ENCODE results near the gene ANO1.

- TF ChIP-seq, protein P1, sequence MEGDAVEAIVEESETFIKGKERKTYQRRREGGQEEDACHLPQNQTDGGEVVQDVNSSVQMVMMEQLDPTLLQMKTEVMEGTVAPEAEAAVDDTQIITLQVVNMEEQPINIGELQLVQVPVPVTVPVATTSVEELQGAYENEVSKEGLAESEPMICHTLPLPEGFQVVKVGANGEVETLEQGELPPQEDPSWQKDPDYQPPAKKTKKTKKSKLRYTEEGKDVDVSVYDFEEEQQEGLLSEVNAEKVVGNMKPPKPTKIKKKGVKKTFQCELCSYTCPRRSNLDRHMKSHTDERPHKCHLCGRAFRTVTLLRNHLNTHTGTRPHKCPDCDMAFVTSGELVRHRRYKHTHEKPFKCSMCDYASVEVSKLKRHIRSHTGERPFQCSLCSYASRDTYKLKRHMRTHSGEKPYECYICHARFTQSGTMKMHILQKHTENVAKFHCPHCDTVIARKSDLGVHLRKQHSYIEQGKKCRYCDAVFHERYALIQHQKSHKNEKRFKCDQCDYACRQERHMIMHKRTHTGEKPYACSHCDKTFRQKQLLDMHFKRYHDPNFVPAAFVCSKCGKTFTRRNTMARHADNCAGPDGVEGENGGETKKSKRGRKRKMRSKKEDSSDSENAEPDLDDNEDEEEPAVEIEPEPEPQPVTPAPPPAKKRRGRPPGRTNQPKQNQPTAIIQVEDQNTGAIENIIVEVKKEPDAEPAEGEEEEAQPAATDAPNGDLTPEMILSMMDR (IDR thresholded peaks at IDR 0.05) = no peak
- TF ChIP-seq, protein P2, sequence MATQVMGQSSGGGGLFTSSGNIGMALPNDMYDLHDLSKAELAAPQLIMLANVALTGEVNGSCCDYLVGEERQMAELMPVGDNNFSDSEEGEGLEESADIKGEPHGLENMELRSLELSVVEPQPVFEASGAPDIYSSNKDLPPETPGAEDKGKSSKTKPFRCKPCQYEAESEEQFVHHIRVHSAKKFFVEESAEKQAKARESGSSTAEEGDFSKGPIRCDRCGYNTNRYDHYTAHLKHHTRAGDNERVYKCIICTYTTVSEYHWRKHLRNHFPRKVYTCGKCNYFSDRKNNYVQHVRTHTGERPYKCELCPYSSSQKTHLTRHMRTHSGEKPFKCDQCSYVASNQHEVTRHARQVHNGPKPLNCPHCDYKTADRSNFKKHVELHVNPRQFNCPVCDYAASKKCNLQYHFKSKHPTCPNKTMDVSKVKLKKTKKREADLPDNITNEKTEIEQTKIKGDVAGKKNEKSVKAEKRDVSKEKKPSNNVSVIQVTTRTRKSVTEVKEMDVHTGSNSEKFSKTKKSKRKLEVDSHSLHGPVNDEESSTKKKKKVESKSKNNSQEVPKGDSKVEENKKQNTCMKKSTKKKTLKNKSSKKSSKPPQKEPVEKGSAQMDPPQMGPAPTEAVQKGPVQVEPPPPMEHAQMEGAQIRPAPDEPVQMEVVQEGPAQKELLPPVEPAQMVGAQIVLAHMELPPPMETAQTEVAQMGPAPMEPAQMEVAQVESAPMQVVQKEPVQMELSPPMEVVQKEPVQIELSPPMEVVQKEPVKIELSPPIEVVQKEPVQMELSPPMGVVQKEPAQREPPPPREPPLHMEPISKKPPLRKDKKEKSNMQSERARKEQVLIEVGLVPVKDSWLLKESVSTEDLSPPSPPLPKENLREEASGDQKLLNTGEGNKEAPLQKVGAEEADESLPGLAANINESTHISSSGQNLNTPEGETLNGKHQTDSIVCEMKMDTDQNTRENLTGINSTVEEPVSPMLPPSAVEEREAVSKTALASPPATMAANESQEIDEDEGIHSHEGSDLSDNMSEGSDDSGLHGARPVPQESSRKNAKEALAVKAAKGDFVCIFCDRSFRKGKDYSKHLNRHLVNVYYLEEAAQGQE (IDR thresholded peaks at IDR 0.05; ENCODE audit: low read depth, low read length) = no peak
- TF ChIP-seq MAX (IDR thresholded peaks at IDR 0.05; ENCODE audit: low read depth) = no peak
- TF ChIP-seq, protein P3, sequence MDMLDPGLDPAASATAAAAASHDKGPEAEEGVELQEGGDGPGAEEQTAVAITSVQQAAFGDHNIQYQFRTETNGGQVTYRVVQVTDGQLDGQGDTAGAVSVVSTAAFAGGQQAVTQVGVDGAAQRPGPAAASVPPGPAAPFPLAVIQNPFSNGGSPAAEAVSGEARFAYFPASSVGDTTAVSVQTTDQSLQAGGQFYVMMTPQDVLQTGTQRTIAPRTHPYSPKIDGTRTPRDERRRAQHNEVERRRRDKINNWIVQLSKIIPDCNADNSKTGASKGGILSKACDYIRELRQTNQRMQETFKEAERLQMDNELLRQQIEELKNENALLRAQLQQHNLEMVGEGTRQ (IDR thresholded peaks at IDR 0.05; ENCODE audit: borderline replicate concordance, low read depth, low read length) = no peak
Measured at GRCh38 chr11:70117567-70118145, 39.5 kb downstream of the ANO1 start.
